ENCODE measurements around the gene SMIM43. TPM values are rescaled to one million over a fixed set of nuclear protein-coding genes. Genes with fewer than 3 reads are reported as not detected.

Gene SMIM43
- total RNA-seq, 1 donor from 2014 or later: not detected

GRCh38 chr4:121789960-121790829, 25.2 kb upstream of the SMIM43 start:
- Mint-ChIP-seq H3K4me1 (ENCODE audit: low read depth) (peaks cover 7% of the 10 kb centered on the region), H3K27ac (no peak overlapping the region), H3K27me3 (peaks cover 11% of the 10 kb centered on the region), H3K9me3 (ENCODE audit: low read depth) (no peaks in the 10 kb centered on the region), H3K4me3 (ENCODE audit: low read depth) (no peak overlapping the region), H3K36me3 (ENCODE audit: insufficient read depth) (no peaks in the 10 kb centered on the region)
- TF ChIP-seq CTCF (IDR thresholded peaks at IDR 0.05; ENCODE audit: unreplicated experiment): no peak
- no peak for DNase-seq (ENCODE audit: low spot score, unreplicated experiment)

DNA sequence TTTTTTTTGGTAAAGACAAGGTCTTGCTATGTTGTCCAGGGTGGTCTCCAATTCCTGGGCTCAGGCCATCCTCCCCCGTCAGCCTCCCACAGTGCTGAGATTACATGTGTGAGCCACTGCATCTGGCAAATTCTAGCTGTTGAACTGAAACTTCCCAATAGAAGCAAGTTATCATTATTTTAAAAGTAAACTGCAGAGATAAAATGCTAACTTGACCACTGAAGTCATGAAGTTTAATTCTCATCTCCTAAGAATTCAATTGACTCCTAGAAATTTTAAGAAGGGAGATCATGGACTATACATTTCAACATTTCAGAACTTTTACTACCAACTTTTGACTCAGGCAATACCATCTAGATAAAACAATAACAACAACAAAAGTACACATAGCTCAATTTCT, 24.5 kb upstream of the SMIM43 start:
- TF ChIP-seq CTCF (IDR thresholded peaks at IDR 0.05; ENCODE audit: unreplicated experiment): no peak
- no peak overlapping the region for H3K27ac Mint-ChIP-seq
- no peaks in the 10 kb centered on the region for H3K9me3 Mint-ChIP-seq (ENCODE audit: low read depth)
- no peak overlapping the region for H3K4me3 Mint-ChIP-seq (ENCODE audit: low read depth)
- no peak for DNase-seq (ENCODE audit: low spot score, unreplicated experiment)
- peaks cover 1% of the 10 kb centered on the region for H3K4me1 Mint-ChIP-seq (ENCODE audit: low read depth)
- peaks cover 13% of the 10 kb centered on the region for H3K27me3 Mint-ChIP-seq
- no peaks in the 10 kb centered on the region for H3K36me3 Mint-ChIP-seq (ENCODE audit: insufficient read depth)

DNA sequence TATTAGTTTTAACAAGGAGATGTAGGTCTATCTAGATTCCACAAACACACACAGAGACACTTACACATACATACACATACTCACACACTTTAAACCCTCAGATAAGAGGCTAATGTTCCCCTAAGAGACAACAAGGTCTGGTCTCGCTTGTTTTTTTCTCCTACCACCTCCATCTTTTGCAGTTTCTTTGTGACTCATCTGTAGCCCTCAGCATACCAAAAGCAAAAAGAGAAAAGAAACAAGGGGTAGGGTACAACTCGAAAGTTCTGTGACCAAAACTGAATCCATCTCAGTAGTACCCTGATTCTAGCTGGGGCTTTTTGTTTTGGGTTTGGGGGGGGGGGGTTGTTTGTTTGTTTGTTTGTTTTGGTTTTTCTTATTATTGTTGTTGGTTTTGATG, 23.9 kb upstream of the SMIM43 start:
- Mint-ChIP-seq H3K4me3 (ENCODE audit: low read depth) (no peak overlapping the region), H3K36me3 (ENCODE audit: insufficient read depth) (no peaks in the 10 kb centered on the region), H3K27me3 (peaks cover 13% of the 10 kb centered on the region), H3K4me1 (ENCODE audit: low read depth) (no peaks in the 10 kb centered on the region), H3K27ac (no peak overlapping the region), H3K9me3 (ENCODE audit: low read depth) (no peaks in the 10 kb centered on the region)
- TF ChIP-seq CTCF (IDR thresholded peaks at IDR 0.05; ENCODE audit: unreplicated experiment): no peak
- DNase-seq (ENCODE audit: low spot score, unreplicated experiment): no peak

GRCh38 chr4:121786221-121786620, 21.3 kb upstream of the SMIM43 start:
- DNase-seq (ENCODE audit: low spot score, unreplicated experiment): no peak
- no peak for TF ChIP-seq CTCF (IDR thresholded peaks at IDR 0.05; ENCODE audit: unreplicated experiment)
- Mint-ChIP-seq H3K9me3 (ENCODE audit: low read depth) (no peaks in the 10 kb centered on the region), H3K27me3 (peaks cover 17% of the 10 kb centered on the region), H3K36me3 (ENCODE audit: insufficient read depth) (no peaks in the 10 kb centered on the region), H3K27ac (no peak overlapping the region), H3K4me3 (ENCODE audit: low read depth) (no peak overlapping the region), H3K4me1 (ENCODE audit: low read depth) (no peaks in the 10 kb centered on the region)

DNA sequence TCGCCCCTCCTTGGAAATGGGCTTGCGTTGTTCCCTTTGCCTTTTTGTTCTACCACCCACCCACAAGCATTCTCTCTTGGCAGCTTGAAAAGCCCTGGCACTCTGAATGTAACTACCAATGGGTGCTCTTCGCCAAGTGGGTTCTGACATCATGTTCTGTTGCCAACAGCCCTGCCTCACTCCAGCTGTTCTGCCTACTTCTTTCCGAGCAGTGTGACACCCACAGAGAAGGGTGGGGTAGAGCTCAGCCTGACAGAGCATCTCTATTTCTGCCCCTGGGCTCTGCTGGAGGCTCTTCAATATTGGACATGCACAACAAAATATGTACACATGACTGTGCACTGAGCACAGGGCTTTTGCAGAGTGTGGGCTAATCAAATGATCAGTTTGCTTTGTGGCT, 20.5 kb upstream of the SMIM43 start:
- DNase-seq (ENCODE audit: low spot score, unreplicated experiment): no peak
- H3K9me3 Mint-ChIP-seq (ENCODE audit: low read depth): no peaks in the 10 kb centered on the region
- no peak overlapping the region for H3K4me3 Mint-ChIP-seq (ENCODE audit: low read depth)
- peaks cover 19% of the 10 kb centered on the region for H3K27me3 Mint-ChIP-seq
- H3K36me3 Mint-ChIP-seq (ENCODE audit: insufficient read depth): no peaks in the 10 kb centered on the region
- H3K27ac Mint-ChIP-seq: no peak overlapping the region
- H3K4me1 Mint-ChIP-seq (ENCODE audit: low read depth): no peaks in the 10 kb centered on the region
- no peak for TF ChIP-seq CTCF (IDR thresholded peaks at IDR 0.05; ENCODE audit: unreplicated experiment)

All from progenitor cell of endocrine pancreas (in vitro differentiated cells).